Right lobe of liver (tissue), 6 donors: ENCODE measurements around the gene KLRC4. TPM values are rescaled to one million over a fixed set of nuclear protein-coding genes. Genes with fewer than 3 reads are reported as not detected.
A peak's percentile ranks its signal among the peaks of the same experiment; 100 is the strongest.

Source experiments
- ATAC-seq, 4 donors: fragments of 200-7000 bp; cut with Tn5 transposase; one replicate each; pipeline ENCODE4 v1.9.1; 2020; ENCODE audit warnings: mild to moderate bottlenecking in 4 of 4, moderate library complexity in 4 of 4
- DNase-seq, 3 donors: peaks; one replicate each; pipeline ENCODE4 v3.0.0-alpha.2; 2020
- H3K27ac ChIP-seq, 3 donors: fragments of 200-600 bp; one replicate each; pipeline ENCODE4 v1.8.0; 2022
- H3K27me3 ChIP-seq, 2 donors: fragments of 200-600 bp; one replicate each; pipeline ENCODE4 v1.8.0; 2022
- H3K36me3 ChIP-seq, 4 donors: fragments of 200-600 bp; sonication (generic) in 1 of 4; one replicate each; pipeline versions ENCODE4 v1.5.1 to v1.8.0; 2017 to 2022; ENCODE audit warnings: control low read depth in 1 of 4
- H3K4me1 ChIP-seq, 4 donors: fragments of 200-600 bp; sonication (generic) in 1 of 4; one replicate each; pipeline versions ENCODE4 v1.5.1 to v1.8.0; 2017 to 2022; ENCODE audit warnings: control low read depth in 1 of 4
- H3K4me3 ChIP-seq, 3 donors: fragments of 200-600 bp; one replicate each; pipeline ENCODE4 v1.8.0; 2022
- H3K9me3 ChIP-seq, 4 donors: fragments of 200-600 bp; sonication (generic) in 1 of 4; one replicate each; pipeline versions ENCODE4 v1.5.1 to v1.8.0; 2017 to 2022; ENCODE audit warnings: control low read depth in 1 of 4
- CTCF ChIP-seq, 4 donors: fragments of 200-600 bp in 3 of 4; fragments of 450-650 bp in 1 of 4; IDR thresholded peaks; one replicate each; pipeline versions ENCODE4 v1.5.1 to v1.8.0; 2016 to 2022; ENCODE audit warnings: antibody characterized with exemption in 4 of 4, mild to moderate bottlenecking in 2 of 4
- POLR2A ChIP-seq: fragments of 450-650 bp; IDR thresholded peaks from one replicate; pipeline ENCODE4 v1.6.1; 2017; ENCODE audit warnings: antibody characterized with exemption, mild to moderate bottlenecking
- WGBS: methylation state at CpG from one replicate; pipeline ENCODE4 v1.1.6; 2018; ENCODE audit warnings: low coverage, low lambda C conversion rate; ENCODE audit not compliant: insufficient coverage; ENCODE audit errors: missing lambda C conversion rate; 5-methylcytosine and 5-hydroxymethylcytosine counted together
- intact Hi-C, 2 donors: fragments of 100-400 bp; cut with DNase I; formaldehyde crosslinking; loops; one replicate each; pipeline versions ENCODE4 v1.11.2 to v1.14.1; 2022
- total RNA-seq, 6 experiments: library from RNA; depleted of rRNA in 2 of 6; stranded (reverse); fragments of >200 nt in 2 of 6; fragmentation: NEBNext Ultra II Directional in 3 of 6; extraction: Animal tissue kit (Norgen Biotek cat#: 25700) in 3 of 6; gene quantifications; one replicate each; pipeline versions ENCODE4 v1.1.0 to v1.2.4, GENCODE V29; 2016 to 2023
- donor health status: DM: no; HTN: yes; CAD: no.
- donor health status: DM: no; HTN: no; CAD: no.
- donor health status: DM: no; HTN: no; CAD: no.
- donor health status: DM: no; HTN: yes; CAD: no.
- donor health status: DM: no; HTN: yes; CAD: no.

KLRC4 gene
- total RNA-seq, 6 experiments from 2014 or later: 0.39 TPM; not detected in 5

- Histone ChIP-seq H3K36me3 (no peaks in the 10 kb centered on the region), H3K27ac (peak overlapping the region in 2 of 3 donors; percentile 99), H3K27me3 (no peaks in the 10 kb centered on the region), H3K4me1 (peaks cover 0 to 5% (median 0%) of the 10 kb centered on the region in 4 donors), H3K9me3 (no peaks in the 10 kb centered on the region), H3K4me3 (no peak overlapping the region)
- no peak for TF ChIP-seq CTCF (IDR thresholded peaks at IDR 0.05)
- no peak for TF ChIP-seq POLR2A
- DNase-seq: no peak
- no peak for ATAC-seq
- 59% methylated on average over 8 of the region's 9 CpGs for WGBS
- intact Hi-C loops: no loop called here
Measured at GRCh38 chr12:10362828-10363657, 46.5 kb downstream of the KLRC4 start.

GRCh38 chr12:10362325-10362724 lies 47.2 kb downstream of the KLRC4 start:
- no peak for TF ChIP-seq CTCF (IDR thresholded peaks at IDR 0.05)
- no peak overlapping the region for H3K27ac ChIP-seq
- DNase-seq (no peak), ATAC-seq (no peak)
- H3K27me3 ChIP-seq: no peaks in the 10 kb centered on the region
- intact Hi-C loops: no loop called here
- no peaks in the 10 kb centered on the region for H3K9me3 ChIP-seq
- H3K36me3 ChIP-seq: no peaks in the 10 kb centered on the region
- 62% methylated on average over 3 of the region's 3 CpGs for WGBS
- peaks cover 0 to 5% (median 0%) of the 10 kb centered on the region in 4 donors for H3K4me1 ChIP-seq
- H3K4me3 ChIP-seq: no peak overlapping the region

GRCh38 chr12:10361622-10362021 lies 47.9 kb downstream of the KLRC4 start:
- Histone ChIP-seq H3K9me3 (no peaks in the 10 kb centered on the region), H3K36me3 (no peaks in the 10 kb centered on the region), H3K27me3 (no peaks in the 10 kb centered on the region), H3K27ac (no peak overlapping the region), H3K4me1 (peaks cover 0 to 5% (median 0%) of the 10 kb centered on the region in 4 donors), H3K4me3 (no peak overlapping the region)
- WGBS: 51% methylated on average over 4 of the region's 4 CpGs
- ATAC-seq (no peak), DNase-seq (no peak)
- no peak for TF ChIP-seq CTCF (IDR thresholded peaks at IDR 0.05)
- no peak for TF ChIP-seq POLR2A
- intact Hi-C loops: no loop called here

- H3K4me1 ChIP-seq: peaks cover 0 to 5% (median 0%) of the 10 kb centered on the region in 4 donors
- intact Hi-C loops: no loop called here
- no peak overlapping the region for H3K27ac ChIP-seq
- no peak for TF ChIP-seq CTCF (IDR thresholded peaks at IDR 0.05)
- TF ChIP-seq POLR2A: no peak
- no peaks in the 10 kb centered on the region for H3K36me3 ChIP-seq
- WGBS: 90% methylated on average over 2 of the region's 4 CpGs
- H3K27me3 ChIP-seq: no peaks in the 10 kb centered on the region
- no peak for DNase-seq
- no peaks in the 10 kb centered on the region for H3K9me3 ChIP-seq
- ATAC-seq: no peak
- H3K4me3 ChIP-seq: no peak overlapping the region
Measured at GRCh38 chr12:10361084-10361483, 48.5 kb downstream of the KLRC4 start.
